HG02943 (cell line): ENCODE data around the gene CYP4B1.
"Not testable (repeated sequence)": the region's sequence is repeated elsewhere in the genome, so short reads cannot be mapped to it uniquely, and the experiment has no call there.

Experiments
- ATAC-seq: cut with Tn5 transposase; IDR thresholded peaks from one replicate; pipeline ENCODE4 v1.9.1; 2021; ENCODE audit warnings: mild to moderate bottlenecking, low read depth, moderate library complexity; ENCODE audit not compliant: unreplicated experiment

The CYP4B1 gene

DNA sequence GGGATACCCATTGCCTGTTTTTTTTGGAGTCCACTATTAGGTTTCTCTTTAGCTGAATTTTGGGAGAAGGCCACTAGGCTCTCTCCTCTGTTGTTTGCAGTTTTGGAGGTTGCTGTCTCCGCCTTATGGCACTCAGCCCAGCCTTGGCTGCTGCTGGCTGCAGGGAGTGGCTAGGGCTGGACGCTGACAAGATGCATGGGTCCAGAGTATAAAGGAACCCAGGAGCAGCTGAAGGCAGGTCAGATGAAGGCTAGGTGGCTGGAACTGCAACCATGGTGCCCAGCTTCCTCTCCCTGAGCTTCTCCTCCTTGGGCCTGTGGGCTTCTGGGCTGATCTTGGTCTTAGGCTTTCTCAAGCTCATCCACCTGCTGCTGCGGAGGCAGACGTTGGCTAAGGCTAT lies at the start of gene CYP4B1:
TSS of gene CYP4B1 (plus strand) at position 237 of the 400 bp plus-strand sequence. CDS start at position 273, 36 bp downstream.
- ATAC-seq, result no peak

DNA sequence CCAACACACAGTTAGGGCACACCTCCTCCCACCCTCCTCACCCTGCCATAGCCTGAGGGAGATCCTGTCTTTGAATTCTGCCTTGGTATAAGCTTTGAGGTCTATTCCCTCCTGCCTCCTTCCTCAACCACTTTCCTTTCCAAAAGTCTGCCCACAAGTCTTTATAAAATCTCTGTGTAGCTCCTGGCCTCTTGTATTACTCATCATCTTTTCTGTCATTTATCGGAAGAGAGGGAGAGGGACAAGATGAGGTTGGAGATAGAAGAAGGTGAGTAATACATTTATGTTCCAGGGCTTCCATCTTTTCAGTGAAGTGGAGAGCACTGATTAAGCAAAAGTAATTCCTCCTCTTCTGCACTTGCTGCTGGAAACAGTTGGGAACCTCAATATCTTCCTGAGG lies 49.4 kb upstream of the CYP4B1 start:
- no peak for ATAC-seq

DNA sequence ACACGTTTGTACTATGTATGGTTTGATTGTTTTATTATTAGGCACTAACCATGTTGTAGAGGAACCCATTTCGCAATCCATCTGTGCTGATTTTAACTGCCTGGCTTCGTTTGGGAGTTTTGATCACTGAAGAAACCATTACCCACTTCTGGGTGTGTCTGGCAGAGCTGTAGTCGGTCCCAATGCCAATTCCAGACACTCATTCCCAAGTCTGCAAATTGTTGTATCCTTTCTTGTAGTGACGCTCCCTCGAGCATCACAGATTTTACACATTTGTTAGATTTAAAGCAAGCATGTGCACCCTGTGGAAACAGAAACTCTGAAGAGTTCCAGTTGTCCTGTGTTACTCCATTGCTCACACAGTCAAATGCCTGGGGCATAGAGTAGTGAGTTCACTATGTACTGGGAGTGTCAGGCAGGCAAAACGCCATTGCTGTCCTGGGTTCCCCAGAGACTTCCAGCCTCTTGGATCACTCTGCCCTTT lies 48.9 kb upstream of the CYP4B1 start:
- ATAC-seq, result no peak

DNA sequence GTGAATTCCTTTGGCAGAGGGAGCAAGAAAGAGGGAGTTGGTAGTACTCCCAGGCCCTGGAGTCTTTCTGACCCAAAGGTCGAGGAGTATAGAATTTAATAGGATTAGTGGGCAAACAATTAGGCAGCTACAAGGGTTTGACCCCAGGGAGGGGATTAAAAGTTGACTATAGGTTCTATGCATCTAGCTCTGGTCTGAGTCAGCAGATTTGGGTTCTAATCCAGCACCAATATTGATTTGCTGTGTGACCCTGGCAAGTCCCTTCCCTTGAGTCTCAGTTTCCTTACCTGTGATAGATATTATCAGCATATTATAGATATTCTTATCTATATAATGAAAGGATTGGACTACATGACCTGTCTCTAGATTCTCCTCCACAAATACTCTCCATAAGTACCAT lies 44.9 kb upstream of the CYP4B1 start:
- no peak for ATAC-seq

DNA sequence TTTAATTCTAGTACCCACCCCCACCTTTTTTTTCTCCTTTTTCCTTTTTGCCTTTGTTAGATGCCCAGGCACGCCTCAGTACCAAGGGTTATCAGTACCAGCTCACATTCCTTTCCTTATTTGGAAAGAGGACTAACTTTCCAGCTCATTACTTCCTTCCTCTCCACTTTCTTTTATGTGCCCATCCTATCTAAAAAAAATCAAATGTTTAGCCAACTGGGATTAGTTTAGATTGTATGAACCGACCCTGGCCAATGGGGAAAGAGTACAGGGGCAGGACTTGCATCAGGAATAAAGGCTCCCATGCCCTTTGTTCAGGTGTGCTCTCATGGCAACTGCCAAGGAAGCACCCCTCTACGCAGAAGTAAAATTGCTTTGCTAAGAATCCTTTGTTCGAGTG lies 44.1 kb upstream of the CYP4B1 start:
- not testable (repeated sequence) for ATAC-seq

DNA sequence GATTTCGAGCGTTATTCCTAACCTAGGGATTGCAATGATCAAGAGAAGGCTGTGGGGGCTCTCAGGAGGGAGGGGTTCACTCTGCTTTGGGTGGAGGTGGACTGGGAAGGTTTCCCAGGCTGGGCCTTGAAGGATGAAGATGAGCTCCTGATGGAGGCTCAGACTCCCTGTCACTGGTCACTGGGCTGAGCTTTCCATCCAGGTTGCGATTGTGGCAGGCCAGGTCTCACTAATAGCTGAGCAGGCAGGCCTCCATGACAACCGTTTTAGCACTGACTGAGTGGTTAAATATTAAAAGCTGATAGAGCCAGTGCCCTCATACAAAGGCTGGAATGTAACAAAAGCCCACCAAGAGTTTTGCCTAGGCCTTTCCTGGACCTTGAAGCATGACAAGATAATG lies 43.7 kb upstream of the CYP4B1 start:
- no peak for ATAC-seq

DNA sequence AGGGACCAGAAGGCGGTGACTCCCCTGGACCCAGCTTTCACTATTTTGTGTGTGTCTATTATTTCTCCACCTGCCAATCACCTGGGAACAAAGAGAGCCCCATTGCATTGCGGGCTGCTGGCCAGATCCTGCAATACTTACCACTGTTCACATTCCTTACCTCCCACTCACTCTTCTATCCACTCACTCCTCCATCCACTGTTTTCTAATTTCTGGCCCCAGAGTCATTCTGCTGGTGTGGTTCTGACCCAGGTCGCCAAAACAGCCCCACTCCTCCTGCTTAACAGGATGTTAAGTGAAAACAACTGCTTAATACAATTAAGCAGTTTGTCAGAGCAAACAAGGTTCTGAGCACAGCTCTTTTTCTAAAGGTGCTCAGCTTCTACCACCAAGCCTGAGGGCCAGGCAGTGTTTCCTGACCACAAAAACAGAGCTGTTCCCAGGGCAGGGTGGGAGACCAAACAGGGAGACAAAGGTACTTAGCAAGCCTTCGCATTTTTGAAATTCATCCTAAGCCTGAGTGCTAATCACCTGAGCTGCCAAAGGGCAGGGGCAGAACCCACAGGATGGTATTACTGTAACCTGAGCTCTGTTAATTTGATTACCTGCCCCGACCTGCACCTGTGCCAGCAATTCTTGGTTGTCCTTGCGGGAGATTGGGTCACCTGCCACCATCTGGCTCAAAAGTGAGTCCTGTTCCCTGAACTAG lies 41.4 kb upstream of the CYP4B1 start:
- ATAC-seq, result no peak

DNA sequence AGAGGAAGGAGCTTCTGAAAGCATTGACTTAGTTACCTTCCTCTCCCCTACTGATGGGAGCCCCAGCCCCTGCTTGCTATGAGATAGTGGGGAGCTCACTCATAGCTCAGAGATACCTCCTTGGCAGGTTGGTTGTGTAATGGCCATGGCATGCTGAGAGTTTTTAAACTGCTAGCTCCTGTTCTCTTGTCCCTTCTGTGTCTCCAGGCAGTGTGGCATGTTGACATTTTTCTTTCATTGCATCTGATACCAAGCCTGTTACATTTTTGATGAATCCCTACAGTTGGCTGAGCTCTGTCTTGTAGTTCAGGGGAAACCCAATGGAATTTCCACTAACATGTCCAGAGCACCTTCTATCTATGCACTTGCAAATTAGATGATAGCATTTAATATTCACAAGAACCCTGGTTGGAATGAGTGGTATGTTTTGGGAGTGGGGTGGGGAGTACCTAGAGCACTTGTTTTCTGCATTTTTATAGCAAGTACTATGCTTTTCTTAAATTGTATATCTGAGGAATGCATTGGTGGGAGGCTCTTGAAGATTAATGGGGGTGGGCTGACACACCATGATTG lies 40.8 kb upstream of the CYP4B1 start:
- no peak for ATAC-seq

DNA sequence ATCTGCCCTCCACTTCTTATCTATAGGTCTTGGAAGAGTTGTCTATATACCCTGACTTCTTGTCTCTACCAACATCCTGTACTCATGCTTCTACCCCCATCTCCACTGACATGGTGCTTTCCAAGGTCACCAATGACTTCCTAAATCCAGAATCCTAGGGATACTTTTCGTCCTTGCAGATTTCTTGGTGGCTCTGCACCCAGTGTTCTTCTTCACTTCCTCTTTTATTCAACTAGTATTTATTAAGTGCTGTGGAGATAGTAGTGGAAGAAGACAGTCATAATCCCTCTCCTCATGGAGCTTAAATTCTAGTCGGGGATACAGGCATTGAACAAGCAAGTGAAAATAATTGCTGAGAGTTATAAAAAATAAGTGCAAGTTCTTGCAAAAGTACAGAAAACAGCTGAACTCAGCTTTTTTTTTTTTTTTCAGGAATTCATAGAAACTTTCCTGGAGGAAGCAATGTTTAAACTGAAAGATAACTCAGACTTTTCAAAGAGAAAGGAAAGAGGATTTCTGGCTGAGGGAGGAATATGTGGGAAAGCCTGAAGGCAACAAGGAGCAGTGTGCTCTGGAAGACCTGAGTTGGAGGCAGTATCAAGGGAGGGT lies 38.2 kb upstream of the CYP4B1 start:
- ATAC-seq, result no peak

DNA sequence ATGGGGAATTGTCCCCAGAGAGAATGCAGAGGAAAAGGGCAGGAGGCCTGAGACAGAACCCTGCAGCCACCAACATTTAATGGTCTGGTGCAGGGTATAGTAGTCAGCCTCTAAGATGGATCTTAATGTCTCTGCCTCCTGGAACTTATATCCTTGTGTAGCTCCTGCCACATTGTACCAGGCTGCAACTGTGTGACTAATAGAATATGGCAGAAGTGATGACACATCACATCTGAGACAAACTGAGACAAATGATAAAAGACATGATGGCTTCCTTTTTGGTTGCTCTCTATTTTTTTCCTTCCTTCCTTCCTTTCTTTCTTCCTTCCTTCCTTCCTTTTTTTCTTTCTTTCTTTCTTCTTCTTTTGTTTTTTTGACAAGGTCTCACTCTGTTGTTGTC lies 37.1 kb upstream of the CYP4B1 start:
- ATAC-seq, result no peak

DNA sequence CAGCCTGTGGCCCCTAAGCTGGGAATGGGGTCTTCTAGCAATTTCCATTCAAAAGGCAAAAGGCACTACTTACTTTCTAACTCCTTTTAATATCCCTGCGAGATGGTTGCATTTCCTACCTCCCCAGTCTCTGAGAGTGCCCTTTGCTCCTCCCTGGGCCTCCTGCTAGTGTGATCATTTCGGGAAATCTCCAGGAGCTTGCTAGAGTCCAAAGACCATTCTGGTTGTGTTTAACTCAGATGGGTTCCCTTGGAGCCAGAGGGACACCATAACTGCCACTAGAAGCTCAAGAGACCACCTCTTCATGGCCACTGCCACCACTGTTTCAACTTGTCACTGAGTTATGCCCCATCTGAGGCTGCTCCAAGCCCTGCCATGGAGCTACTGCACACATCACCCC lies 34.4 kb upstream of the CYP4B1 start:
- ATAC-seq, result no peak

DNA sequence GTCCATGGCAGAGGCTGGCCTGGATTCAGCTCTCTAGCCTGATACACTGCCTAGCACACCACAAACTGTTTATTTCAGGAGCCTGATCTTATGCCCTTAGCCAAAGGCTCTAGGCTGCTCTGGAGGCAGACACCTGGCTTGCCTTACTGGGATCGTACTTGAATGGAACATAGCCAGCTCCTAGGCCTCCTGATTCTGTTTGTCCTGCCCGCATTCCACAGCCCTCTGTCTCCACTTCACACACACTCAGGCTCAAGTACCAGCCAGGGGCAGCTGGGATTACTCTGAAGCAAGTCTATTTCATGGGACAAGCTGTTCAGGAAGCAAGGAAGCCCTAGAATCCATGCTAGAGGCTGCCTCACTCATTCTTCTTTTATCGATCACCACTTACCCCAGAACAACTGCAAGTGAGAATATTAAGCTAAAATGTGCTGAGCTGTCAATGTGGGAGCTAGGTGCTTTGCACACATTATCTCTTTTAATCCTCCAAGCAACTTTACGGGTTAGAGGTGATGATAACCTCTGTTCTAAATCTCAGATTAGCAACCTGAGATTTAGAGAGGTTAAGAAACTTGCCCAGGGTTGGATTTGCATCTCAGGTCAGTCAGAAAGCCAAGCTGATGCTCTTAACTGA lies 31.1 kb upstream of the CYP4B1 start:
- no peak for ATAC-seq

DNA sequence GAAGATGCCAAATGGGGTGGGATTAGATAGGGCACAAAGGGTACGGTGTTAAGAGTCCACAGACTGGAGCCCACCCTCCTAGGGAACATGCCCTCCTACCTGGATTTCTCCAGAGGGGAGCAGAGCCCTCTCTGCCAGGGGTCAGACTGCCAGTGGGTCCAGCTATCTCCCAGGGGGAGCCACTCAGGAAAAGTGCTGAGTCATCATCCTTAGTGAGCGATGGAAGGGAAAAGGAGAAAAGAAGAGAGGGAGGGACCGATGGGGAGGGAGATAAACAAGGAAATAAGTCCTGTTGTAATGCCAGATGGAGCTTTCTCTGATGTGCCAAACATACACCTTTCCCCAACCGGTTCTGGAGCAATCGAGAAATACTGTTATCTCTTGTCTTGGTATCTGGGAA lies 30.4 kb upstream of the CYP4B1 start:
- no peak for ATAC-seq

DNA sequence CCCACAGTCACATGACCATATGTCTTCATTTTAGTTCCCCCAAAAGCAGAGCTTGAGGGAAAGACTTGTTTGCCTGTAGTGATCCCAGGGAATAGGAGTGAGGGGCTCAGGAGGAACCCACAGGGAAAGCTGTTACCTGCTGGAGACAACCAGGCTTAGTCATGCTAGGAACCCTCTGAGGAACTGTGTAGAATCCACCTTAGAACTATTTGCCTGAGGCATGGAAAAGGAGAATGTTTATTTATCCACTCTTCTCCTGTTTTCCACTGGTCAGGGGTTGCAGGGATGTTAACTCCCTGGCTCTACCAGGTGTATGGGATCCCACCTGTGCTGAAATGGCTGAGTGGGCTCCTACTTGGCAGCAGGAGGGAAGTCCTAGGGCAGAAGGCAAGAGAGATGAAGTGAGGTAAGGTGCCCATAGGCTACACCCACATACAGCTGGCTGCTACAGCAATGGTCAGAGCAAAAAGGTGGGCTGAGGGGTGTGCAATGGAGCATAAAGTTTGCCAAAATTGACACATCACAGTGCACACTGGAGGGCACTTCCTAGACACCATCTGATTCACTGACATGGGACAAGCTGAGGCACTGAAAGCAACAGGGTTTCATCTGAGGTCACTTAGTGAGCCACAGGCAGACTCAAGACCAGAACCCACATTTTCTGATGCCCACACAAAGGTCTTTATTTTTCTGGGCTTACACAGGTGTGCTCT lies 29.7 kb upstream of the CYP4B1 start:
- no peak for ATAC-seq

DNA sequence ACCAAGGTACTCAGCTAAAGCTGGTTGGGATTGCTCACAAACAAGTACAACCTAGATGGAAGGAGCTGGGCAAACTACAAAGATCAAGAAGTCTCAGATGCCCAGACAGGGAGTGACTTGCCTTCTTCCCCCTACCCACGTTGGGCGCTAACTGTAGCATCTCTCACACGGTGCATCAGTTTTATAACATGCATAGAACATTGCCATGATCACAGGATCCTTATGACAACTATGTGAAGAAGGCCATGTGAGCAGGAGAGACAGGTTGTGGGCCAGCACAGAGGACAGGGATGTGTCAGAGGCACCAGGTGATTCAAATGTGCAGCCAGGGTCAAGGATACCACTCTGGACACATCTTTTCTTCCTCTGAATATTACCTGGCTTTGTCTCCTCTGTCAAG lies 28.3 kb upstream of the CYP4B1 start:
- ATAC-seq, result no peak

DNA sequence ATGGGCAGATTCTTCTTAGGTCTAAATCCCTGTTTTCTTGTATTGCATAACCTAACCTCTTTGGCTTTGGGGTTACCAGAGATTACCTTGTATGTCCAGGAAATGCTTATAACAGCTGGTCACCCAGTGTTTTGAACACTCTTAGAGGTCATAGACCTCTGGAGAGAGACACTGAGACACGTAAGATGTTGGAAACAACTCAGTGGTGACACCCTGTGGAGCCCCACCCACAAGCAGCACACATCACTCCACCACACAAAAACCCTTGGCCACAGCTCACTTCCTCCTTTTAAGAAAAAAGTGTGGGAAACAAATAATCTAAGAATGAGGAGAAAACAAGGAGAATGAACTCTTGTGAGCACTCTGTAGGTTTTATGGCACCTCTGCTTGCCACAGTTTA lies 26.3 kb upstream of the CYP4B1 start:
- no peak for ATAC-seq

DNA sequence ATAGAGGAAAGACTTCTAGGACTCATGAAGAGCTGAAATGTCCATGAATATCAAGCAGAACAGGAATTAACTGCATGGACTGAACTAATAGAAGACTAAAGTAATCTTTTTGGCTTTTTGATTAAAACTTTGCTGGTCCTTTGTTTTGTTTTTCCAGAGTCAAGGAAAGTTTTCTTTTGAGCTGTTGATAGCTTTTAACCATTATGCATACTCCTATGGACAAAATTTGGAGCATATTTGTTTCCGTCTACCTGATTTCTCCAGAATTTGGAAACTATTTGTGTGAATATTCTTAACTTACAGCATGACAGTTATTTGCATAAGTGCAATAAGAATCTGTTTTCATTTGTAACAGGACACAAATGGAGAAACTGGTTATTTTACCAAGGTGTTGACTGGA lies 24.5 kb upstream of the CYP4B1 start:
- ATAC-seq, result no peak

DNA sequence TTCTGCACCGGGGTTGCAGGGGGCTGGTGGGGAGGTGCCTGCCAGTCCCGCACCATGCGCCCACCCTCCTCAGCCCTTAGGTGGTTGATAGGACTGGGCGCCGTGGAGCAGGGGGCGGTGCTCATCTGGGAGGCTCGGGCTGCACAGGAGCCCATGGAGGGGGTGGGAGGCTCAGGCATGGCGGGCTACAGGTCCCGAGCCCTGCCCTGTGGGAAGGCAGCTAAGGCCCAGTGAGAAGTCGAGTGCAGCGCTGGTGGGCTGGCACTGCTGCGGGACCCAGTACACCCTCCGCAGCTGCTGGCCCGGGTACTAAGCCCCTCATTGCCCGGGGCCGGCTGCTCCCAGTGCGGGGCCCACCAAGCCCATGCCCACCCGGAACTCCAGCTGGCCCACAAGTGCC lies 20.4 kb upstream of the CYP4B1 start:
- not testable (repeated sequence) for ATAC-seq

DNA sequence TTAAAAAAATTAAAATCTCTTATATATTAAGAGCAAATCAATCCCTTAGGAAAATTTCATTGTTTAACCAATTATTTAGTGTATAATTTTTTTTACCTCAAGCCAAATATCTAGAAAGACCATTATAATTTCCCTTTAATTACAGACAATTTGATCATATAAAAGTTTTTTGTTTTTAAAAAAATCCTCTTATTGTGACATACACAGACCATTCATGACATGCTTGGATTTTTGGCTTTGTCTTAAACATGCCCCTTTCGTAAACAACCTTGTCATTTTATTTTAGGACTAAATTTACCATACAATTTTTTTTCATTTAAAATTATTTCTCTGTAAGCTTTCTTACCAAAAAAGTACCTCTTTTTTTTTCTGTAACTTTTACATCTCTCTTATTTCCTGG lies 14.2 kb upstream of the CYP4B1 start:
- ATAC-seq, result no peak

DNA sequence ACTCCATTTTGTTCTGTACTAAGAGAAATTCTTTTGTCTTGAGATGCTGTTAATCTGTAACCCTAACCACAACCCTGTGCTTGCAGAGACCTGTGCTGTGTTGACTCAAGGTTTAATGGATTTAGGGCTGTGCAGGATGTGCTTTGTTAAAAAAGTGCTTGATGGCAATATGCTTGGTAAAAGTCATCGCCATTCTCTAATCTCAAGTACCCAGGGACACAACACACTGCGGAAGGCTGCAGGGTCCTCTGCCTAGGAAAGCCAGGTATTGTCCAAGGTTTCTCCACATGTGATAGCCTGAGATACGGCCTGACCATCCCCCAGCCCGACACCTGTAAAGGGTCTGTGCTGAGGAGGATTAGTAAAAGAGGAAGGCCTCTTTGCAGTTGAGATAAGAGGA lies 10.2 kb upstream of the CYP4B1 start:
- not testable (repeated sequence) for ATAC-seq
